Body of pancreas (tissue), 4 donors: ENCODE measurements around the gene CTNS.

ENCODE experiments used
- POLR2A ChIP-seq, 3 donors: fragments of 450-650 bp; IDR thresholded peaks; one replicate each; pipeline ENCODE4 v1.6.1; 2016; ENCODE audit warnings: antibody characterized with exemption in 3 of 3, mild to moderate bottlenecking in 2 of 3
- TF ChIP-seq, protein P1 (sequence below), 7 experiments: fragments of 450-650 bp in 4 of 7; fragments of 200-600 bp in 3 of 7; sonication (generic) in 3 of 7; IDR thresholded peaks; one replicate each; pipeline ENCODE4 v1.5.1; 2016 to 2019; ENCODE audit warnings: antibody characterized with exemption in 7 of 7

DNA sequence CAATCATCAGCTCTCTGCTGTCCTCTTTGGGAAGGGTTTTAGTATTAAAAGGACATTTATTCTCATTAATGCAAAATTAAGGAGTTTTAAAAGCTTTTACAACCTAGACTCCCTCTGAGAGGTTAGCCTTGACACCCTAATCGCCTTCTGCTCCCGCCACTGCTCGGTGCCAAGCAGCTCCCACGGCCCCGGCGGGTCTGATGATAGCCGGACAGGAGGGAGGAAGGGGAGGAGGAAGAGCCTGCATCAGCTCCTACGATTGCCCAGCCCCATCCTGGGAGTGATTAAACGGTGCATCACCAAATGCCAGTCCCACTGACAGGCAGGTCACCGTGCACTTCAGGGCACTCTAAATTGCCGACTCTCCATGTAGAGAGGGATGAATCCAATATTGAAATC lies 8.8 kb upstream of the CTNS start:
- TF ChIP-seq, protein P1, sequence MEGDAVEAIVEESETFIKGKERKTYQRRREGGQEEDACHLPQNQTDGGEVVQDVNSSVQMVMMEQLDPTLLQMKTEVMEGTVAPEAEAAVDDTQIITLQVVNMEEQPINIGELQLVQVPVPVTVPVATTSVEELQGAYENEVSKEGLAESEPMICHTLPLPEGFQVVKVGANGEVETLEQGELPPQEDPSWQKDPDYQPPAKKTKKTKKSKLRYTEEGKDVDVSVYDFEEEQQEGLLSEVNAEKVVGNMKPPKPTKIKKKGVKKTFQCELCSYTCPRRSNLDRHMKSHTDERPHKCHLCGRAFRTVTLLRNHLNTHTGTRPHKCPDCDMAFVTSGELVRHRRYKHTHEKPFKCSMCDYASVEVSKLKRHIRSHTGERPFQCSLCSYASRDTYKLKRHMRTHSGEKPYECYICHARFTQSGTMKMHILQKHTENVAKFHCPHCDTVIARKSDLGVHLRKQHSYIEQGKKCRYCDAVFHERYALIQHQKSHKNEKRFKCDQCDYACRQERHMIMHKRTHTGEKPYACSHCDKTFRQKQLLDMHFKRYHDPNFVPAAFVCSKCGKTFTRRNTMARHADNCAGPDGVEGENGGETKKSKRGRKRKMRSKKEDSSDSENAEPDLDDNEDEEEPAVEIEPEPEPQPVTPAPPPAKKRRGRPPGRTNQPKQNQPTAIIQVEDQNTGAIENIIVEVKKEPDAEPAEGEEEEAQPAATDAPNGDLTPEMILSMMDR (IDR thresholded peaks at IDR 0.05) = no peak
- TF ChIP-seq POLR2A (IDR thresholded peaks at IDR 0.05) = no peak
